ENCODE results near the gene TMEM128. TPM values are rescaled to one million over a fixed set of nuclear protein-coding genes. Genes with fewer than 3 reads are reported as not detected.

The TMEM128 gene
- 16.1 and 20.5 TPM in 2 replicates for total RNA-seq

GRCh38 chr4:4248029-4248884 is at the start of gene TMEM128:
TSS of gene TMEM128 (minus strand) at chr4:4248223. CDS start at chr4:4248202, 21 bp downstream.

GRCh38 chr4:4289941-4290850 is 42.2 kb upstream of the TMEM128 start, which contains the start of the genes LYAR and ZBTB49:
TSS of gene LYAR (minus strand) at chr4:4290154. CDS start at chr4:4283742, 6,412 bp downstream.
TSS of gene ZBTB49 (plus strand) at chr4:4290251. CDS start at chr4:4299946, 9,695 bp downstream.

GRCh38 chr4:4226606-4227438 is 21.2 kb downstream of the TMEM128 start, which contains the start of gene OTOP1:
TSS of gene OTOP1 (minus strand) at chr4:4226929. CDS start at chr4:4226864, 65 bp downstream.

Other genes starting within 250 kb of the TMEM128 start
- gene OTOP1, start 21.3 kb downstream of the TMEM128 start, total RNA-seq, result not detected in 2 replicates
- gene LYAR, start 41.9 kb upstream of the TMEM128 start, total RNA-seq, result 28.7 and 37.1 TPM in 2 replicates
- gene ZBTB49, start 42.0 kb upstream of the TMEM128 start, total RNA-seq, result 0.51 and 2.5 TPM in 2 replicates
- 36.9 and 45.7 TPM in 2 replicates for gene NSG1, start 138.9 kb upstream of the TMEM128 start, total RNA-seq